Spleen (tissue), 13 donors: ENCODE results near the gene LGI4. TPM values are rescaled to one million over a fixed set of nuclear protein-coding genes. Genes with fewer than 3 reads are reported as not detected.

Experiments
- DNase-seq: peaks from one replicate; pipeline ENCODE4 v3.0.0-alpha.2; 2020
- H3K27ac ChIP-seq, 8 donors: fragments of 200-600 bp; sonication (generic) in 7 of 8; 1 replicate in 4 of 8; 2 replicates in 4 of 8; pipeline versions ENCODE4 v1.5.0 to v1.8.0; 2016 to 2021; ENCODE audit warnings: inconsistent platforms in 4 of 8, mild to moderate bottlenecking in 4 of 8, moderate library complexity in 1 of 8
- H3K27me3 ChIP-seq, 7 donors: fragments of 200-600 bp; sonication (generic) in 6 of 7; replicated peaks in 1 of 7; 1 replicate in 4 of 7; 2 replicates in 3 of 7; pipeline versions ENCODE4 v1.5.0 to v1.8.0; 2016 to 2021; ENCODE audit warnings: inconsistent platforms in 3 of 7, mild to moderate bottlenecking in 1 of 7
- H3K36me3 ChIP-seq, 6 donors: fragments of 200-600 bp; sonication (generic) in 5 of 6; 1 replicate in 4 of 6; 2 replicates in 2 of 6; pipeline versions ENCODE4 v1.5.0 to v1.8.0; 2016 to 2021; ENCODE audit warnings: inconsistent platforms in 2 of 6
- H3K4me1 ChIP-seq, 6 donors: fragments of 200-600 bp; sonication (generic) in 5 of 6; 1 replicate in 3 of 6; 2 replicates in 3 of 6; pipeline versions ENCODE4 v1.5.0 to v1.8.0; 2016 to 2021; ENCODE audit warnings: inconsistent platforms in 3 of 6
- H3K4me3 ChIP-seq, 8 donors: fragments of 200-600 bp; sonication (generic) in 7 of 8; 1 replicate in 4 of 8; 2 replicates in 4 of 8; pipeline versions ENCODE4 v1.5.0 to v1.8.0; 2016 to 2021; ENCODE audit warnings: inconsistent platforms in 4 of 8, mild to moderate bottlenecking in 4 of 8, moderate library complexity in 2 of 8
- H3K9me3 ChIP-seq, 8 donors: fragments of 200-600 bp; sonication (generic) in 7 of 8; 1 replicate in 4 of 8; 2 replicates in 4 of 8; pipeline versions ENCODE4 v1.5.0 to v1.8.0; 2016 to 2021; ENCODE audit warnings: inconsistent platforms in 4 of 8
- POLR2A ChIP-seq, 3 donors: fragments of 450-650 bp; IDR thresholded peaks; one replicate each; pipeline ENCODE4 v1.5.1; 2017; ENCODE audit warnings: antibody characterized with exemption in 3 of 3, mild to moderate bottlenecking in 1 of 3
- POLR2AphosphoS5 ChIP-seq, 3 donors: sonication (generic); formaldehyde crosslinking; IDR thresholded peaks; one replicate each; pipeline ENCODE4 v1.5.1; 2017; ENCODE audit warnings: antibody characterized with exemption in 3 of 3
- WGBS, 5 donors: extraction: QIAGEN DNeasy Blood & Tissue Kit in 3 of 5; methylation state at CpG; one replicate each; pipeline versions ENCODE4 v1.1.5 to v1.1.7; 2013 to 2018; 5-methylcytosine and 5-hydroxymethylcytosine counted together
- intact Hi-C: fragments of 100-400 bp; cut with DNase I; formaldehyde crosslinking; loops from one replicate; pipeline ENCODE4 v1.15.0; 2023; ENCODE audit warnings: low total_unique reads
- long read RNA-seq, 2 donors: transcript quantifications; one replicate each; lab custom pipeline, GENCODE V29; 2026
- polyA plus RNA-seq, 3 donors: library from polyadenylated mRNA; stranded (reverse); fragments of 200-250 nt; gene quantifications; one replicate each; pipeline ENCODE4 v1.2.1, GENCODE V29; 2013
- total RNA-seq, 7 donors: library from RNA; depleted of rRNA in 3 of 7; stranded (reverse); fragments of >200 nt in 3 of 7; fragmentation: NEBNext Ultra II Directional in 4 of 7; extraction: Animal tissue kit (Norgen Biotek cat#: 25700) in 4 of 7; gene quantifications; one replicate each; pipeline versions ENCODE4 v1.1.0 to v1.2.1, GENCODE V29; 2016 to 2021
- TF ChIP-seq, protein P1 (sequence below), 11 experiments: fragments of 200-600 bp in 7 of 11; fragments of 450-650 bp in 4 of 11; sonication (generic) in 4 of 11; IDR thresholded peaks in 8 of 11; conservative IDR thresholded peaks in 3 of 11; 1 replicate in 7 of 11; 2 replicates in 4 of 11; pipeline versions ENCODE4 v1.4.0 to v1.8.0; 2016 to 2021; ENCODE audit warnings: antibody characterized with exemption in 11 of 11, inconsistent platforms in 4 of 11, mild to moderate bottlenecking in 1 of 11
- donor health status: healthy with polysubstance abuse.
- donor health status: DM: no; HTN: no; CAD: no; lungs with moderate emphysema.
- donor health status: DM: no; HTN: no; CAD: no.
- donor health status: Bipolar disorder and iron deficiency.
- donor health status: healthy.
- donor health status: DM: no; HTN: no; CAD: no.
- donor health status: DM: yes; HTN: yes; CAD: no.

LGI4 gene
- 1 to 10 TPM in 4 of 7 donors, under 1 TPM in 2, not detected in 1; 0.68 to 2.8 (median 1.1) TPM for total RNA-seq
- polyA plus RNA-seq: 1 to 10 TPM; 2.4 to 9.7 (median 2.5) TPM
- long read RNA-seq, donor 1, partial matches to known transcripts: 0 of 2 reads
- long read RNA-seq, donor 1, other reads (novel, unspliced or antisense): 0 of 2 reads
- long read RNA-seq, donor 2: 0 reads

DNA sequence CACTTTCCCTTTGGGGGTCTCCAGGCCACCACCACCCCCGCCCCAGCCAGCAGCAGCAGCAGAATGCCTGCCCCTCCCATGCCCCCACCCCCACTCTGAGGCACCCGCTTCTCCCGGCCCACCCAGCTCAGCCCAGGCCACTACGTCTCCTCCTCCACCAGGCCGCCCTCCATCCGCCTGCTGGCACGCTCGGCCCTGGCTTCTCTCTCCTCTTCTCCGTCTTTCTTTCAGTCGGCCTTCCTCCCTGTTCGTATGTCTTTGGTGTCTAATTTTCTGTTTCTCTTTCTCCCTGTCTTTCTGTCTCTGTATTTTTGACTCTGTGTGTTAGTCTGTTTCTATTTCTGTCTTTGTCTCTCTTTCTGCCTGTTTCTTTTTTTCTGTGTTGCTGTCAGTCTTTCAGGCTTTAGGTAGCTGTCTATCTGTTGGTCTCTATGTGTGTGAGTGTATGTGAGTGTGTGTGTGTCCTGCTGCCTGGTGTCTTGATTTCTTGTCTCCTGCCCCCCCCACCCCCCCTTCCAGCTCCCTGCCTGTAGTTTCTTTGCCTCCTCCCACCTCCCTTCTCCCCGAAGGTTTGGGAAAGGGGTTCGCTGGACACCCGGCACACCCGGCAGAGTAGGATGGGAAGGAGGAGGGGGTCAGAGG, at the start of gene LGI4:
TSS of gene LGI4 (minus strand) at position 459 of the 642 bp plus-strand sequence. CDS start at position 80, 379 bp downstream.
- Histone ChIP-seq H3K36me3 (no peaks in the 10 kb centered on the region), H3K27ac (peak within 1 kb of the TSS in 5 of 8 donors; percentile 52 to 65 (median 63)), H3K4me1 (peaks cover 3 to 45% (median 17%) of the 10 kb centered on the region in 6 donors), H3K4me3 (no peak within 1 kb of the TSS), H3K9me3 (no peaks in the 10 kb centered on the region), H3K27me3 (peaks cover 0 to 11% (median 0%) of the 10 kb centered on the region in 7 donors)
- intact Hi-C loops: no loop called here
- no peak for TF ChIP-seq POLR2AphosphoS5 (IDR thresholded peaks at IDR 0.05)
- no peak for DNase-seq
- 68 to 86% (median 77%) methylated on average over 13 to 15 of the region's 15 CpGs for WGBS, 5 donors

DNA sequence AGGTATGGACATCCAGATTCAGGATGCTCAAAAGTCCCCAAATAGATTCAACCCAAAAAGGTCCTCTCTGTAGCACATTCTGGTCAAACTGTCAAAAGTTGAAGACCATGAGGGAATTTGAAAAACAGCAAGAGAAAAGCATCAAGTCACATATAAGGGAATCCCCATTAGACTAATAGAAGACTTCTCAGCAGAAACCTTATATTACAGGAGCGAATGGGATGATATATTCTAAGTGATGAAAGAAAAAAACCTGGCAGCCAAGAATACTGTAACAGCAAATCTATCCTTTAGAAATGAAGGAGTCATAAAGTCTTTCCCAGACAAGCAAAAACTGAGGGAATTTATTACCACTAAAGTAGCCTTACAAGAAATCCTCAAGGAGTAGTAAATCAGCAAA, 49.4 kb upstream of the LGI4 start:
- Histone ChIP-seq H3K4me1 (no peaks in the 10 kb centered on the region), H3K4me3 (no peak overlapping the region), H3K27me3 (no peaks in the 10 kb centered on the region), H3K9me3 (peaks cover 0 to 13% (median 8%) of the 10 kb centered on the region in 8 donors), H3K27ac (no peak overlapping the region), H3K36me3 (no peaks in the 10 kb centered on the region)
- DNase-seq: no peak
- intact Hi-C loops: no loop called here
- WGBS, 5 donors: 84 to 97% (median 89%) methylated on average over 1 of the region's 1 CpG
- TF ChIP-seq POLR2AphosphoS5 (IDR thresholded peaks at IDR 0.05) (no peak), POLR2A (IDR thresholded peaks at IDR 0.05) (no peak)
- TF ChIP-seq, protein P1, sequence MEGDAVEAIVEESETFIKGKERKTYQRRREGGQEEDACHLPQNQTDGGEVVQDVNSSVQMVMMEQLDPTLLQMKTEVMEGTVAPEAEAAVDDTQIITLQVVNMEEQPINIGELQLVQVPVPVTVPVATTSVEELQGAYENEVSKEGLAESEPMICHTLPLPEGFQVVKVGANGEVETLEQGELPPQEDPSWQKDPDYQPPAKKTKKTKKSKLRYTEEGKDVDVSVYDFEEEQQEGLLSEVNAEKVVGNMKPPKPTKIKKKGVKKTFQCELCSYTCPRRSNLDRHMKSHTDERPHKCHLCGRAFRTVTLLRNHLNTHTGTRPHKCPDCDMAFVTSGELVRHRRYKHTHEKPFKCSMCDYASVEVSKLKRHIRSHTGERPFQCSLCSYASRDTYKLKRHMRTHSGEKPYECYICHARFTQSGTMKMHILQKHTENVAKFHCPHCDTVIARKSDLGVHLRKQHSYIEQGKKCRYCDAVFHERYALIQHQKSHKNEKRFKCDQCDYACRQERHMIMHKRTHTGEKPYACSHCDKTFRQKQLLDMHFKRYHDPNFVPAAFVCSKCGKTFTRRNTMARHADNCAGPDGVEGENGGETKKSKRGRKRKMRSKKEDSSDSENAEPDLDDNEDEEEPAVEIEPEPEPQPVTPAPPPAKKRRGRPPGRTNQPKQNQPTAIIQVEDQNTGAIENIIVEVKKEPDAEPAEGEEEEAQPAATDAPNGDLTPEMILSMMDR (IDR thresholded peaks at IDR 0.05 in 8 of 11, conservative IDR thresholded peaks at IDR 0.05 in 3 of 11): no peak

DNA sequence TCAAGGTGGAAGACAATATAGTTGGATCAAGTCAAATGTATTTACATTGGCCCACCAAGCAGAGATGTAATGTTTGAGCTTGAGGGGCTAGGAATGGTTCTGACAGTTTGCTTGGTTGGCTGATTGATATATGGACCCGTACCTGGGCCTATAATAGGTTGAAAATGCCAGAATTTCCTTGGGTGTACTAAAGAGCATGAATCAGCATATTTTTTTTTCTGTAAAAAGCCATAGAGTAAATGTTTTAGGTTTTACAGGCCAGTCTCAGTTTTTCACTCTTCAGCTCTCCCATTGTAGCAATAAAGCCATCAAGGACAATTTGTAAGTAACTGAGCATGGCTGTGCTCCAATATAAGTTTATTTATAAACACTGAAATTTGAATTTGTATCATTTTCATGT, 46.5 kb upstream of the LGI4 start:
- no peak for DNase-seq
- Histone ChIP-seq H3K9me3 (peaks cover 0 to 15% (median 8%) of the 10 kb centered on the region in 8 donors), H3K27ac (no peak overlapping the region), H3K4me1 (no peaks in the 10 kb centered on the region), H3K4me3 (no peak overlapping the region), H3K36me3 (no peaks in the 10 kb centered on the region), H3K27me3 (no peaks in the 10 kb centered on the region)
- TF ChIP-seq, protein P1 (IDR thresholded peaks at IDR 0.05 in 8 of 11, conservative IDR thresholded peaks at IDR 0.05 in 3 of 11): no peak
- TF ChIP-seq POLR2A (IDR thresholded peaks at IDR 0.05) (no peak), POLR2AphosphoS5 (IDR thresholded peaks at IDR 0.05) (no peak)
- intact Hi-C loops: no loop called here
- 74 to 92% (median 80%) methylated on average over 1 of the region's 1 CpG for WGBS, 5 donors

DNA sequence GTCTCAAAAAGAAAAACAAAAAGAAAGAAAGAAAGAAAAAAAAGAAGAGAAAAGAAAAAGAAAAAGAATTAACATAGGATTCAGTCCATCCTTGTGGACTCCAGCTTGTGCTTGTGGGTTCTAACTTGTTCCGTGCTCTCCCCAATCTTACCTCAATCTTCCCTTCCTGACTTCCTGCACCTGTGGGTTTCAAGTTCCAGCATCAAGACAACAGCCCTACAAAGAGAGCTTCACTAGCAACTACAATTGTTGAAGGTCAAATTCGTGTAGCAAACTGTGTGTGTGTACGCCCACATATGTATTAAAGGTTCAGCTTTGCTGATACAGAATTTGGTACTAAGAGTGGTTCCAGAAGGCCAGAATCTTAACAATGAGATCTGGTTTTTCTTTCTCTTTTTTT, 45.0 kb upstream of the LGI4 start:
- TF ChIP-seq, protein P1 (IDR thresholded peaks at IDR 0.05 in 8 of 11, conservative IDR thresholded peaks at IDR 0.05 in 3 of 11): no peak
- TF ChIP-seq POLR2AphosphoS5 (IDR thresholded peaks at IDR 0.05) (no peak), POLR2A (IDR thresholded peaks at IDR 0.05) (no peak)
- Histone ChIP-seq H3K36me3 (no peaks in the 10 kb centered on the region), H3K27ac (no peak overlapping the region), H3K27me3 (no peaks in the 10 kb centered on the region), H3K4me1 (no peaks in the 10 kb centered on the region), H3K9me3 (peaks cover 0 to 15% (median 8%) of the 10 kb centered on the region in 8 donors), H3K4me3 (no peak overlapping the region)
- intact Hi-C loops: no loop called here
- WGBS, 5 donors: 45 to 73% (median 59%) methylated on average over 3 of the region's 3 CpGs
- no peak for DNase-seq
